Measurements from ENCODE around the gene CAVIN4.

DNA sequence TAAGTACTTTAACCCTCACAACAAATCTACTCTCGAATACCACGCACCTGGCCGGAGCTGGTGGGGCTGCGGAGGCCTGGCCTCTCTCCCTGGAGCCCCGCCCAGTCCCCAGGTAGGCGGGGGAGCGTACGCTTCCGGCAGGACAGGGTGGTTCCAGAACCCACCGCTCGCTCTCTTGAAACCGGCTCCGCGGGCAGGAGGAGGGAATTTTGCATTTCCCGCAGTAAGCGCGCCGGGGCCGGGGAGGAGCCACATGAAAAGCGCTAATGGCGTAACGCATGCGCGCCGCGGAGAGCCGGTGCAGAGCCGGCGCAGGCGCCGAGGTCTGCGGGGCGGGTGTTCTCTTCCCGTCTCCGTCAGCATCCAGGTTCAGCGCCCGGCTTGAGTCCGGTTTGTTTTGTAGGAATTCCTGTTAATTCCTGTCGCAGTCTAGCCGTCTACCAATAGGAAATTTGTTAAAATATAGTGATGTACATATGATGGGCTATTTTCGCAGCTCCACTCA, 20.8 kb downstream of the CAVIN4 start:
- TF ChIP-seq CTCF (IDR thresholded peaks at IDR 0.05) (no peak), POLR2A (IDR thresholded peaks at IDR 0.05) (peak in 1 of 4 donors; percentile 27), EP300 (IDR thresholded peaks at IDR 0.05) (no peak)
